K562 (cell line): ENCODE results near the gene MTX3. TPM values are rescaled to one million over a fixed set of nuclear protein-coding genes. Genes with fewer than 3 reads are reported as not detected.

Source experiments
- ATAC-seq: fragments of 200-7000 bp; cut with Tn5 transposase; 3 replicates; pipeline ENCODE4 v1.9.1; 2020; ENCODE audit warnings: moderate library complexity
- BruUV-seq: library from RNA; stranded (reverse); fragments of 400-500 nt; replicated peaks from 2 replicates; lab custom pipeline; 2021; lab: Mats Ljungman, UMichigan
- CTCF ChIA-PET: fragments of 300-600 bp; formaldehyde crosslinking; extraction: SDS; loops from one replicate; lab custom pipeline; 2021; ENCODE audit warnings: low intra/inter-chr PET ratio; lab: Yijun Ruan, JAX
- POLR2A ChIA-PET: fragments of 300-600, 350-650 bp; sonication (Branson Sonifier 250); formaldehyde crosslinking; extraction: SDS; loops from one replicate; lab custom pipeline; 2021; ENCODE audit warnings: antibody characterized with exemption, inconsistent platforms; lab: Yijun Ruan, JAX
- DNase-seq, 4 experiments: peaks; one replicate each; pipeline versions ENCODE4 v3.0.0 to v3.0.0-alpha.2; 2011 to 2018; ENCODE audit warnings: low spot score in 3 of 4, mixed read lengths in 3 of 4; ENCODE audit errors: extremely low read depth in 1 of 4
- FAIRE-seq: peaks from 2 replicates; lab custom pipeline; 2011; peaks lifted over from hg19 to GRCh38; lab: Jason Lieb, UNC
- H2AFZ ChIP-seq: 2 replicates; pipeline ENCODE4 v1.6.0; 2011; ENCODE audit warnings: low read depth, low read length, control low read depth, inconsistent platforms
- H3K27ac ChIP-seq: fragments of 200-600 bp; 3 replicates; pipeline ENCODE4 v1.8.0; 2011; ENCODE audit warnings: low read depth, mild to moderate bottlenecking, control low read depth, inconsistent platforms, low read length, moderate library complexity, mixed read lengths; ENCODE audit errors: extremely low read depth
- H3K27me3 ChIP-seq, 2 experiments: fragments of 300-600 bp in 1 of 2; 2 replicates in 1 of 2; 3 replicates in 1 of 2; pipeline versions ENCODE4 v1.6.0 to v1.8.0; 2011; ENCODE audit warnings: inconsistent platforms in 2 of 2, low read length in 2 of 2, mild to moderate bottlenecking in 1 of 2, mixed read lengths in 1 of 2, moderate library complexity in 1 of 2; ENCODE audit not compliant: control insufficient read depth in 2 of 2, insufficient read depth in 2 of 2
- H3K36me3 ChIP-seq: fragments of 300-600 bp; 3 replicates; pipeline ENCODE4 v1.8.0; 2011; ENCODE audit warnings: mild to moderate bottlenecking, low read length, inconsistent platforms; ENCODE audit not compliant: control insufficient read depth, insufficient read depth
- H3K4me1 ChIP-seq, 2 experiments: fragments of 200-600 bp in 1 of 2; replicated peaks in 1 of 2; 2 replicates in 1 of 2; 3 replicates in 1 of 2; pipeline versions ENCODE4 v1.5.1 to v1.8.0; 2011; ENCODE audit warnings: inconsistent platforms in 2 of 2, low read length in 2 of 2, mild to moderate bottlenecking in 1 of 2, mixed read lengths in 1 of 2, moderate library complexity in 1 of 2; ENCODE audit not compliant: control insufficient read depth in 2 of 2, insufficient read depth in 2 of 2
- H3K4me2 ChIP-seq: 2 replicates; pipeline ENCODE4 v1.6.1; 2011; ENCODE audit warnings: low read length, control low read depth, inconsistent platforms, mixed read lengths; ENCODE audit not compliant: insufficient read depth
- H3K4me3 ChIP-seq: fragments of 200-600 bp; sonication (generic), shearing (Covaris generic); 2 replicates; pipeline ENCODE4 v1.5.1; 2016; ENCODE audit warnings: control low read depth, inconsistent platforms
- H3K79me2 ChIP-seq: fragments of 200-600 bp; 3 replicates; pipeline ENCODE4 v1.8.0; 2011; ENCODE audit warnings: low read length, inconsistent platforms; ENCODE audit not compliant: control insufficient read depth, insufficient read depth
- H3K9ac ChIP-seq, 2 experiments: 2 replicates each; pipeline versions ENCODE4 v1.6.0 to v1.6.1; 2011; ENCODE audit warnings: low read depth in 2 of 2, low read length in 2 of 2, control low read depth in 1 of 2, inconsistent platforms in 1 of 2, mild to moderate bottlenecking in 1 of 2, mixed read lengths in 1 of 2; ENCODE audit not compliant: insufficient read depth in 1 of 2
- H3K9me1 ChIP-seq: one replicate; pipeline ENCODE4 v1.6.0; 2011; ENCODE audit warnings: inconsistent platforms, mild to moderate bottlenecking, low read length, moderate library complexity; ENCODE audit not compliant: control insufficient read depth, insufficient read depth
- H3K9me3 ChIP-seq: replicated peaks from 2 replicates; pipeline ENCODE4 v1.5.1; 2011; ENCODE audit warnings: low read depth, low read length, inconsistent platforms; ENCODE audit not compliant: control insufficient read depth, insufficient read depth
- H4K20me1 ChIP-seq: replicated peaks from 2 replicates; pipeline ENCODE4 v1.6.1; 2011; ENCODE audit warnings: low read length, inconsistent platforms, mixed read lengths; ENCODE audit not compliant: control insufficient read depth, insufficient read depth
- BHLHE40 ChIP-seq: IDR thresholded peaks from 2 replicates; pipeline ENCODE4 v1.6.1; 2011; ENCODE audit warnings: low read length, improper control_type of control experiment
- BRF1 ChIP-seq: IDR thresholded peaks from 3 replicates; pipeline ENCODE4 v1.6.1; 2011; ENCODE audit warnings: borderline replicate concordance, mild to moderate bottlenecking; ENCODE audit not compliant: insufficient read length; ENCODE audit errors: extremely low read depth
- CBFA2T2 ChIP-seq: fragments of 450-650 bp; conservative IDR thresholded peaks from 2 replicates; pipeline ENCODE4 v1.6.1; 2017; ENCODE audit warnings: mild to moderate bottlenecking
- CBFA2T3 ChIP-seq: fragments of 450-650 bp; IDR thresholded peaks from 2 replicates; pipeline ENCODE4 v1.6.1; 2017
- CBX3 ChIP-seq, 2 experiments: IDR thresholded peaks; 1 replicate in 1 of 2; 2 replicates in 1 of 2; pipeline ENCODE4 v1.6.1; 2012; ENCODE audit warnings: inconsistent platforms in 2 of 2, low read length in 2 of 2, borderline replicate concordance in 1 of 2, control low read depth in 1 of 2
- FOXJ2 ChIP-seq: fragments of 200-800 bp; sonication (Bioruptor generic); IDR thresholded peaks from 2 replicates; pipeline ENCODE4 v1.6.1; 2016; ENCODE audit warnings: missing genetic modification characterization, missing compliant biosample characterization
- HNRNPH1 ChIP-seq: fragments of 200-400 bp; formaldehyde crosslinking; optimal IDR thresholded peaks from 2 replicates; pipeline ENCODE3; 2017; ENCODE audit warnings: low read depth, mild to moderate bottlenecking, low read length, moderate library complexity
- MAFF ChIP-seq: IDR thresholded peaks from 2 replicates; pipeline ENCODE4 v1.6.1; 2012; ENCODE audit warnings: low read length, improper control_type of control experiment
- NUFIP1 ChIP-seq: fragments of 450-650 bp; IDR thresholded peaks from 2 replicates; pipeline ENCODE4 v1.6.1; 2018; ENCODE audit not compliant: partially characterized antibody
- RAD51 ChIP-seq: fragments of 450-650 bp; IDR thresholded peaks from 2 replicates; pipeline ENCODE4 v1.7.1; 2016; ENCODE audit warnings: low read depth, mild to moderate bottlenecking, borderline replicate concordance
- RUNX1 ChIP-seq: sonication (generic); IDR thresholded peaks from 2 replicates; pipeline ENCODE4 v1.6.1; 2016; ENCODE audit warnings: antibody characterized with exemption, low read depth
- SMARCA5 ChIP-seq: fragments of 450-650 bp; IDR thresholded peaks from 2 replicates; pipeline ENCODE4 v1.6.1; 2016
- SMARCE1 ChIP-seq: fragments of 450-650 bp; IDR thresholded peaks from 2 replicates; pipeline ENCODE4 v1.7.1; 2016; ENCODE audit warnings: mild to moderate bottlenecking
- XRCC5 ChIP-seq: fragments of 200-400 bp; formaldehyde crosslinking; IDR thresholded peaks from 2 replicates; pipeline ENCODE4 v1.6.1; 2017; ENCODE audit warnings: low read depth, mild to moderate bottlenecking, low read length
- WGBS: fragments of 100-300 bp; shearing (Covaris generic); methylation state at CpG from one replicate; pipeline ENCODE4 v1.1.6; 2016; ENCODE audit warnings: low coverage, mixed read lengths; ENCODE audit not compliant: insufficient coverage; ENCODE audit errors: missing lambda C conversion rate; 5-methylcytosine and 5-hydroxymethylcytosine counted together
- in situ Hi-C: fragments of 300-500 bp; cut with MboI; formaldehyde crosslinking; loops from 4 replicates; pipeline ENCODE4 v1.15.0; 2018; ENCODE audit warnings: inconsistent platforms, mixed read lengths
- intact Hi-C: fragments of 100-400 bp; cut with micrococcal nuclease; formaldehyde crosslinking; loops from 2 replicates; pipeline ENCODE4 v1.14.2; 2022
- polyA plus RNA-seq, 8 experiments: library from polyadenylated mRNA; depleted of rRNA in 4 of 8; stranded (reverse) in 5 of 8; unstranded in 3 of 8; fragments of >200 nt; fragmentation: Nextera tagmentation in 2 of 8; fragmentation: Illumina TruSeq in 1 of 8; extraction: Ambion mirVana in 2 of 8; extraction: Trizol in 1 of 8; gene quantifications; 2 replicates each; pipeline versions ENCODE4 v1.2.1 to v1.2.3, GENCODE V29; 2011 to 2014; ENCODE audit warnings: inconsistent platforms in 1 of 8, missing spikeins in 1 of 8
- total RNA-seq, 7 experiments: library from RNA; depleted of rRNA in 6 of 7; stranded (reverse); fragments of >200 nt in 6 of 7; fragmentation: Illumina TruSeq in 2 of 7; extraction: Trizol in 2 of 7; gene quantifications; 2 replicates each; pipeline versions ENCODE4 v1.2.1 to v1.2.3, GENCODE V29; 2011 to 2021; ENCODE audit warnings: low replicate concordance in 1 of 7
- TF ChIP-seq, protein P1 (sequence below): IDR thresholded peaks from 2 replicates; pipeline ENCODE4 v1.6.1; 2011; ENCODE audit not compliant: insufficient read length; ENCODE audit errors: extremely low read depth
- TF ChIP-seq, protein P2 (sequence below): fragments of 450-650 bp; IDR thresholded peaks from 2 replicates; pipeline ENCODE4 v1.7.0; 2016; ENCODE audit warnings: borderline replicate concordance
- TF ChIP-seq, protein P3 (sequence below): sonication (generic); formaldehyde crosslinking; IDR thresholded peaks from 2 replicates; pipeline ENCODE4 v1.8.1; 2023; ENCODE audit warnings: missing genetic modification reagents, mild to moderate bottlenecking, borderline replicate concordance

Gene MTX3
- total and polyA plus RNA-seq, 9 of the 15 experiments (the other 6 are each of a cell fraction or from before 2014, with no cell fraction given): 0.04 to 0.36 (median 0.15) TPM; not detected in 1

DNA sequence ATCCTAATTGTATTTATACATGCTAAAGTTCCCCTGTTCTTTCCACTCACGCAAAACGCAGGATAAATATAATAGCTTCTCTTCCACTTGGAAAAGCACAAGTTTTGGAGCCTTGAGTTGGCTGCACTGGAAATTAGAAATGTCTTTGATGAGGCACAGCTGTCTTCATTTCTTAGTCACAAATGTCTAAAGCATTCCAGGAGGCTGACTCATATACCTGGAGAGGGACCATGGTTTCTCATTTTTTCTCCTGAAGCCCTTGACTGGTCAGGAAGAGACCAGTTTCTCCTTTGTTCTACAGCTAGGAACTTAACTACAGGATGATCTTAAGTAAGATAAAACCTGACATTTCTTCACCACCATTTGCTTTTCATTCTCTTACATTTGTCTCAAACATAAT is 16.2 kb downstream of the MTX3 start (continued):
- TF ChIP-seq, protein P1, sequence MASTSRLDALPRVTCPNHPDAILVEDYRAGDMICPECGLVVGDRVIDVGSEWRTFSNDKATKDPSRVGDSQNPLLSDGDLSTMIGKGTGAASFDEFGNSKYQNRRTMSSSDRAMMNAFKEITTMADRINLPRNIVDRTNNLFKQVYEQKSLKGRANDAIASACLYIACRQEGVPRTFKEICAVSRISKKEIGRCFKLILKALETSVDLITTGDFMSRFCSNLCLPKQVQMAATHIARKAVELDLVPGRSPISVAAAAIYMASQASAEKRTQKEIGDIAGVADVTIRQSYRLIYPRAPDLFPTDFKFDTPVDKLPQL: no peak
- TF ChIP-seq RUNX1 (no peak), HNRNPH1 (no peak)
- TF ChIP-seq, protein P2, sequence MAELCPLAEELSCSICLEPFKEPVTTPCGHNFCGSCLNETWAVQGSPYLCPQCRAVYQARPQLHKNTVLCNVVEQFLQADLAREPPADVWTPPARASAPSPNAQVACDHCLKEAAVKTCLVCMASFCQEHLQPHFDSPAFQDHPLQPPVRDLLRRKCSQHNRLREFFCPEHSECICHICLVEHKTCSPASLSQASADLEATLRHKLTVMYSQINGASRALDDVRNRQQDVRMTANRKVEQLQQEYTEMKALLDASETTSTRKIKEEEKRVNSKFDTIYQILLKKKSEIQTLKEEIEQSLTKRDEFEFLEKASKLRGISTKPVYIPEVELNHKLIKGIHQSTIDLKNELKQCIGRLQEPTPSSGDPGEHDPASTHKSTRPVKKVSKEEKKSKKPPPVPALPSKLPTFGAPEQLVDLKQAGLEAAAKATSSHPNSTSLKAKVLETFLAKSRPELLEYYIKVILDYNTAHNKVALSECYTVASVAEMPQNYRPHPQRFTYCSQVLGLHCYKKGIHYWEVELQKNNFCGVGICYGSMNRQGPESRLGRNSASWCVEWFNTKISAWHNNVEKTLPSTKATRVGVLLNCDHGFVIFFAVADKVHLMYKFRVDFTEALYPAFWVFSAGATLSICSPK: no peak

DNA sequence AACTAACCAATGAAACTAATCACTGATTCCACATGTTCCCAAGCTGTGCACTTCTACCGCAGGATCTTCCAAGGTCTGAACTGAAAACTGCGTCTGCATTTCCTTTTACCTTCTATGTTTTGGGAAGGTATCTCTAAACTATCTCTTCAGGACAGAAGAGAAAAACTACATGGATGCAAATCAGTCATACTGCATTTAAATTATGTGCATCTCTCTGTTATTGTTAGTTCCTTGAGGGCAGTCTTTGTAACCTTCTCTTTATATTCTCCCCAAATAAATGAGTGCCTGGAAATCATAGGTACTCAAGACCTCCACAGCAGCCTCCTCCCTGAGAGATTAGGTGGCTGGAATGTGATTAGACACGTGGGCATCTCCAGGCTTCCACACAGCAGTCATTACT is 17.1 kb downstream of the MTX3 start:
- no TSS peak for BruUV-seq
- in situ Hi-C loops: no loop called here
- Histone ChIP-seq H3K9me1 (no peaks in the 10 kb centered on the region), H4K20me1 (no peaks in the 10 kb centered on the region; the same call in 1 of the 2 replicates), H3K4me1 (no peaks in the 10 kb centered on the region), H3K9me3 (no peaks in the 10 kb centered on the region), H2AFZ (no peak overlapping the region), H3K27ac (no peak overlapping the region), H3K9ac (no peak overlapping the region), H3K36me3 (no peaks in the 10 kb centered on the region), H3K27me3 (peaks cover 0 to 21% of the 10 kb centered on the region in 2 experiments; a peak in 4 of 5 replicates), H3K79me2 (no peaks in the 10 kb centered on the region), H3K4me3 (no peak overlapping the region), H3K4me2 (no peak overlapping the region)
- 8% methylated on average over 3 of the region's 3 CpGs for WGBS
- intact Hi-C loops: no loop called here
- POLR2A ChIA-PET: no interaction called here
- CTCF ChIA-PET: no interaction called here
- no peak for TF ChIP-seq BRF1
- no peak for TF ChIP-seq BHLHE40
- TF ChIP-seq CBFA2T3: no peak
- no peak for TF ChIP-seq CBFA2T2
- TF ChIP-seq MAFF: no peak
- TF ChIP-seq CBX3 (IDR thresholded peaks at IDR 0.05; ENCODE audit: borderline replicate concordance in 1 of 2, low read length in 2 of 2): no peak
- no peak for TF ChIP-seq SMARCA5
- no peak for TF ChIP-seq NUFIP1
- TF ChIP-seq, protein P3, sequence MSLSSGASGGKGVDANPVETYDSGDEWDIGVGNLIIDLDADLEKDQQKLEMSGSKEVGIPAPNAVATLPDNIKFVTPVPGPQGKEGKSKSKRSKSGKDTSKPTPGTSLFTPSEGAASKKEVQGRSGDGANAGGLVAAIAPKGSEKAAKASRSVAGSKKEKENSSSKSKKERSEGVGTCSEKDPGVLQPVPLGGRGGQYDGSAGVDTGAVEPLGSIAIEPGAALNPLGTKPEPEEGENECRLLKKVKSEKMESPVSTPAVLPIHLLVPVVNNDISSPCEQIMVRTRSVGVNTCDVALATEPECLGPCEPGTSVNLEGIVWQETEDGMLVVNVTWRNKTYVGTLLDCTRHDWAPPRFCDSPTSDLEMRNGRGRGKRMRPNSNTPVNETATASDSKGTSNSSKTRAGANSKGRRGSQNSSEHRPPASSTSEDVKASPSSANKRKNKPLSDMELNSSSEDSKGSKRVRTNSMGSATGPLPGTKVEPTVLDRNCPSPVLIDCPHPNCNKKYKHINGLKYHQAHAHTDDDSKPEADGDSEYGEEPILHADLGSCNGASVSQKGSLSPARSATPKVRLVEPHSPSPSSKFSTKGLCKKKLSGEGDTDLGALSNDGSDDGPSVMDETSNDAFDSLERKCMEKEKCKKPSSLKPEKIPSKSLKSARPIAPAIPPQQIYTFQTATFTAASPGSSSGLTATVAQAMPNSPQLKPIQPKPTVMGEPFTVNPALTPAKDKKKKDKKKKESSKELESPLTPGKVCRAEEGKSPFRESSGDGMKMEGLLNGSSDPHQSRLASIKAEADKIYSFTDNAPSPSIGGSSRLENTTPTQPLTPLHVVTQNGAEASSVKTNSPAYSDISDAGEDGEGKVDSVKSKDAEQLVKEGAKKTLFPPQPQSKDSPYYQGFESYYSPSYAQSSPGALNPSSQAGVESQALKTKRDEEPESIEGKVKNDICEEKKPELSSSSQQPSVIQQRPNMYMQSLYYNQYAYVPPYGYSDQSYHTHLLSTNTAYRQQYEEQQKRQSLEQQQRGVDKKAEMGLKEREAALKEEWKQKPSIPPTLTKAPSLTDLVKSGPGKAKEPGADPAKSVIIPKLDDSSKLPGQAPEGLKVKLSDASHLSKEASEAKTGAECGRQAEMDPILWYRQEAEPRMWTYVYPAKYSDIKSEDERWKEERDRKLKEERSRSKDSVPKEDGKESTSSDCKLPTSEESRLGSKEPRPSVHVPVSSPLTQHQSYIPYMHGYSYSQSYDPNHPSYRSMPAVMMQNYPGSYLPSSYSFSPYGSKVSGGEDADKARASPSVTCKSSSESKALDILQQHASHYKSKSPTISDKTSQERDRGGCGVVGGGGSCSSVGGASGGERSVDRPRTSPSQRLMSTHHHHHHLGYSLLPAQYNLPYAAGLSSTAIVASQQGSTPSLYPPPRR: no peak
- no peak for TF ChIP-seq XRCC5
- TF ChIP-seq SMARCE1: no peak
- no peak for TF ChIP-seq RAD51
- no peak for TF ChIP-seq FOXJ2 (tag)
- no peak for ATAC-seq
- DNase-seq: no peak
- no peak for FAIRE-seq
